ENCODE results near the gene FAF1. TPM values are rescaled to one million over a fixed set of nuclear protein-coding genes. Genes with fewer than 3 reads are reported as not detected.
A peak's percentile ranks its signal among the peaks of the same experiment; 100 is the strongest.

The FAF1 gene
- total and polyA plus RNA-seq, 9 of the 15 experiments (the other 6 are each of a cell fraction or from before 2014, with no cell fraction given): 48.7 to 225 (median 118) TPM

- Histone ChIP-seq H3K27ac (ENCODE audit: extremely low read depth, low read depth, low read length) (no peak overlapping the region), H3K4me2 (ENCODE audit: insufficient read depth, low read length) (no peak overlapping the region), H2AFZ (ENCODE audit: low read depth, low read length) (no peak overlapping the region), H3K36me3 (ENCODE audit: control insufficient read depth, insufficient read depth, low read length) (peaks cover 30% of the 10 kb centered on the region; the same call in 1 of the 3 replicates), H3K4me1 (replicated peaks in 1 of 2; ENCODE audit: control insufficient read depth in 2 of 2, insufficient read depth in 2 of 2, low read length in 2 of 2) (peaks cover 0 to 3% of the 10 kb centered on the region in 2 experiments; a peak in 1 of 5 replicates), H3K4me3 (no peak overlapping the region), H3K9me3 (replicated peaks; ENCODE audit: control insufficient read depth, insufficient read depth, low read depth, low read length) (no peaks in the 10 kb centered on the region; the same call in 1 of the 2 replicates), H3K9ac (ENCODE audit: insufficient read depth in 1 of 2, low read depth in 2 of 2, low read length in 2 of 2) (no peak overlapping the region), H4K20me1 (replicated peaks; ENCODE audit: control insufficient read depth, insufficient read depth, low read length) (no peaks in the 10 kb centered on the region), H3K9me1 (ENCODE audit: control insufficient read depth, insufficient read depth, low read length) (no peaks in the 10 kb centered on the region), H3K27me3 (ENCODE audit: control insufficient read depth in 2 of 2, insufficient read depth in 2 of 2, low read length in 2 of 2) (no peaks in the 10 kb centered on the region), H3K79me2 (ENCODE audit: control insufficient read depth, insufficient read depth, low read length) (peaks cover 93% of the 10 kb centered on the region)
- ATAC-seq (peak; percentile 67), DNase-seq (ENCODE audit: extremely low read depth in 1 of 4, low spot score in 3 of 4) (peak in 2 of 4 experiments; percentile 21 to 41), FAIRE-seq (no peak)
- in situ Hi-C loops (cut with MboI): loop anchor here (10.0 kb wide), 1 partner anchor 255 kb away; no protein-coding TSS in a partner anchor
- POLR2A ChIA-PET: interaction anchor here (0.6 to 1.6 kb wide), 8 partner anchors 10 to 306 kb away, joined by 3 to 5 read pairs (median 3); no protein-coding TSS in a partner anchor
- WGBS (ENCODE audit: insufficient coverage, low coverage, missing lambda C conversion rate): 26% methylated on average over 2 of the region's 2 CpGs
- intact Hi-C loops (cut with micrococcal nuclease): loop anchor here (1.0 kb wide), 2 partner anchors 115 to 260 kb away; no protein-coding TSS in a partner anchor
- CTCF ChIA-PET (ENCODE audit: low intra/inter-chr PET ratio): interaction anchor here (0.6 to 2.0 kb wide), 3 partner anchors 116 to 263 kb away, joined by 3 to 10 read pairs (median 3); no protein-coding TSS in a partner anchor
- no TSS peak for BruUV-seq (replicated peaks)
- TF ChIP-seq POLR3A (IDR thresholded peaks at IDR 0.05; ENCODE audit: borderline replicate concordance, extremely low read depth, insufficient read depth, insufficient read length) (no peak), ZNF184 (CRISPR knock-in tag; IDR thresholded peaks at IDR 0.05) (no peak), SMC3 (conservative IDR thresholded peaks at IDR 0.05; ENCODE audit: insufficient read depth, low read depth, low read length) (peak; percentile 32; the same call in 1 of the 2 replicates), CTCF (IDR thresholded peaks at IDR 0.05 in 2 of 3, conservative IDR thresholded peaks at IDR 0.05 in 1 of 3; ENCODE audit: insufficient read depth in 2 of 3, low read depth in 1 of 3, low read length in 3 of 3) (peak; percentile 23 to 74 (median 41); a peak in 3 of 6 replicates), POLR2H (tag; IDR thresholded peaks at IDR 0.05; ENCODE audit: low read depth) (peak; percentile 46; the same call in 1 of the 2 replicates), GTF2E2 (tag; IDR thresholded peaks at IDR 0.05) (0 out of 2 replicates have a peak, but pooled peaks have one; percentile 39)
- TF ChIP-seq, protein P1, sequence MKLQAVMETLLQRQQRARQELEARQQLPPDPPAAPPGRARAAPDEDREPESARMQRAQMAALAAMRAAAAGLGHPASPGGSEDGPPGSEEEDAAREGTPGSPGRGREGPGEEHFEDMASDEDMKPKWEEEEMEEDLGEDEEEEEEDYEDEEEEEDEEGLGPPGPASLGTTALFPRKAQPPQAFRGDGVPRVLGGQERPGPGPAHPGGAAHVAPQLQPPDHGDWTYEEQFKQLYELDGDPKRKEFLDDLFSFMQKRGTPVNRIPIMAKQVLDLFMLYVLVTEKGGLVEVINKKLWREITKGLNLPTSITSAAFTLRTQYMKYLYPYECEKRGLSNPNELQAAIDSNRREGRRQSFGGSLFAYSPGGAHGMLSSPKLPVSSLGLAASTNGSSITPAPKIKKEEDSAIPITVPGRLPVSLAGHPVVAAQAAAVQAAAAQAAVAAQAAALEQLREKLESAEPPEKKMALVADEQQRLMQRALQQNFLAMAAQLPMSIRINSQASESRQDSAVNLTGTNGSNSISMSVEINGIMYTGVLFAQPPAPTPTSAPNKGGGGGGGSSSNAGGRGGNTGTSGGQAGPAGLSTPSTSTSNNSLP (IDR thresholded peaks at IDR 0.05; ENCODE audit: borderline replicate concordance, low read depth, low read length): peak; percentile 69; the same call in 1 of the 2 replicates
Measured at GRCh38 chr1:50929376-50929958, 30.6 kb downstream of the FAF1 start.

All from K562 (cell line).